GM23248 (cell line): ENCODE results near the gene CD96. TPM values are rescaled to one million over a fixed set of nuclear protein-coding genes. Genes with fewer than 3 reads are reported as not detected.

Source experiments
- DNase-seq: peaks from one replicate; pipeline ENCODE4 v3.0.0-alpha.2; 2015
- H2AFZ ChIP-seq: fragments of 200-600 bp; sonication (generic); 2 replicates; pipeline ENCODE4 v1.6.1; 2016; ENCODE audit warnings: antibody characterized with exemption
- H3F3A ChIP-seq: fragments of 200-600 bp; sonication (generic); 2 replicates; pipeline ENCODE4 v1.6.1; 2016; ENCODE audit warnings: mild to moderate bottlenecking, antibody characterized with exemption, mixed run types; ENCODE audit not compliant: insufficient read depth
- H3K27ac ChIP-seq: fragments of 200-600 bp; sonication (generic); 2 replicates; pipeline ENCODE4 v1.5.1; 2016; ENCODE audit warnings: mild to moderate bottlenecking
- H3K27me3 ChIP-seq: fragments of 200-600 bp; sonication (generic); replicated peaks from 2 replicates; pipeline ENCODE4 v1.6.1; 2016; ENCODE audit warnings: mild to moderate bottlenecking; ENCODE audit not compliant: insufficient read depth
- H3K36me3 ChIP-seq: fragments of 200-600 bp; sonication (generic); 2 replicates; pipeline ENCODE4 v1.6.1; 2016; ENCODE audit warnings: low read depth, mild to moderate bottlenecking
- H3K4me1 ChIP-seq: fragments of 200-600 bp; sonication (generic); 2 replicates; pipeline ENCODE4 v1.6.1; 2016; ENCODE audit warnings: mild to moderate bottlenecking; ENCODE audit not compliant: insufficient read depth
- H3K4me2 ChIP-seq: fragments of 200-600 bp; sonication (generic); one replicate; pipeline ENCODE4 v1.6.1; 2016; ENCODE audit warnings: mild to moderate bottlenecking; ENCODE audit not compliant: unreplicated experiment
- H3K4me3 ChIP-seq: fragments of 200-600 bp; sonication (generic); 2 replicates; pipeline ENCODE4 v1.5.1; 2016; ENCODE audit warnings: mild to moderate bottlenecking
- H3K79me2 ChIP-seq: fragments of 200-600 bp; sonication (generic); 2 replicates; pipeline ENCODE4 v1.6.1; 2016; ENCODE audit warnings: mild to moderate bottlenecking; ENCODE audit not compliant: insufficient read depth
- H3K9ac ChIP-seq: fragments of 200-600 bp; sonication (generic); 2 replicates; pipeline ENCODE4 v1.6.1; 2016; ENCODE audit warnings: mild to moderate bottlenecking
- H3K9me2 ChIP-seq: fragments of 200-600 bp; sonication (generic); 2 replicates; pipeline ENCODE4 v1.6.1; 2016; ENCODE audit warnings: mixed run types, mild to moderate bottlenecking, moderate library complexity; ENCODE audit not compliant: insufficient read depth
- H3K9me3 ChIP-seq: fragments of 200-600 bp; sonication (generic); one replicate; pipeline ENCODE4 v1.6.1; 2017; ENCODE audit warnings: low read depth
- H4K20me1 ChIP-seq: fragments of 200-600 bp; sonication (generic); 2 replicates; pipeline ENCODE4 v1.6.0; 2016; ENCODE audit not compliant: insufficient read depth
- EZH2 ChIP-seq: fragments of 200-600 bp; sonication (generic); IDR thresholded peaks from 2 replicates; pipeline ENCODE4 v1.6.1; 2018; ENCODE audit warnings: antibody characterized with exemption, mild to moderate bottlenecking; ENCODE audit not compliant: insufficient read depth, poor library complexity, severe bottlenecking
- EZH2phosphoT487 ChIP-seq: fragments of 200-600 bp; sonication (generic); IDR thresholded peaks from 2 replicates; pipeline ENCODE4 v1.6.1; 2018; ENCODE audit warnings: antibody characterized with exemption, moderate library complexity, mild to moderate bottlenecking, low read depth; ENCODE audit not compliant: insufficient read depth
- WGBS, 2 experiments: methylation state at CpG; one replicate each; pipeline ENCODE4 v1.1.6; 2015 to 2017; ENCODE audit warnings: low lambda C conversion rate in 2 of 2, low coverage in 1 of 2; ENCODE audit errors: missing lambda C conversion rate in 2 of 2; 5-methylcytosine and 5-hydroxymethylcytosine counted together
- in situ Hi-C: fragments of 300-500 bp; cut with MboI; formaldehyde crosslinking; loops from 2 replicates; pipeline ENCODE4 v1.15.0; 2020
- polyA plus RNA-seq: library from polyadenylated mRNA; unstranded; fragments of >200 nt; fragmentation: Nextera tagmentation; extraction: Ambion mirVana; gene quantifications from 2 replicates; pipeline ENCODE4 v1.2.1, GENCODE V29; 2016
- total RNA-seq: library from RNA; depleted of rRNA; stranded (reverse); fragments of >200 nt; shearing (Covaris generic); gene quantifications from 2 replicates; pipeline ENCODE4 v1.2.3, GENCODE V29; 2014

CD96 gene
- total and polyA plus RNA-seq, 2 experiments from 2014 or later = not detected

GRCh38 chr3:111610612-111611054, 68.6 kb downstream of the CD96 start:
- H3K79me2 ChIP-seq = no peaks in the 10 kb centered on the region
- H3K27ac ChIP-seq = no peak overlapping the region
- 58 to 64% methylated on average over 8 of the region's 8 CpGs for WGBS, 2 experiments
- H4K20me1 ChIP-seq = no peaks in the 10 kb centered on the region
- no peaks in the 10 kb centered on the region for H3K36me3 ChIP-seq
- H3K4me3 ChIP-seq = no peak overlapping the region
- no peak overlapping the region for H2AFZ ChIP-seq
- in situ Hi-C loops = no loop called here
- no peak overlapping the region for H3K9ac ChIP-seq
- H3F3A ChIP-seq = no peaks in the 10 kb centered on the region
- no peaks in the 10 kb centered on the region for H3K9me3 ChIP-seq
- no peaks in the 10 kb centered on the region for H3K9me2 ChIP-seq
- no peak for DNase-seq
- no peak overlapping the region for H3K4me2 ChIP-seq
- TF ChIP-seq EZH2 (no peak), EZH2phosphoT487 (no peak)
- no peaks in the 10 kb centered on the region for H3K27me3 ChIP-seq
- no peaks in the 10 kb centered on the region for H3K4me1 ChIP-seq

GRCh38 chr3:111613294-111613693, 71.3 kb downstream of the CD96 start:
- no peak overlapping the region for H3K9ac ChIP-seq
- H3K4me2 ChIP-seq = no peak overlapping the region
- H3K27me3 ChIP-seq = no peaks in the 10 kb centered on the region
- no peaks in the 10 kb centered on the region for H3K9me2 ChIP-seq
- no peaks in the 10 kb centered on the region for H3K9me3 ChIP-seq
- H3F3A ChIP-seq = no peaks in the 10 kb centered on the region
- no peaks in the 10 kb centered on the region for H3K36me3 ChIP-seq
- DNase-seq = no peak
- H3K27ac ChIP-seq = no peak overlapping the region
- no peak overlapping the region for H3K4me3 ChIP-seq
- in situ Hi-C loops = no loop called here
- no peak overlapping the region for H2AFZ ChIP-seq
- no peaks in the 10 kb centered on the region for H3K79me2 ChIP-seq
- TF ChIP-seq EZH2phosphoT487 (no peak), EZH2 (no peak)
- H4K20me1 ChIP-seq = no peaks in the 10 kb centered on the region
- WGBS, 2 experiments = 25 to 36% methylated on average over 1 of the region's 1 CpG
- H3K4me1 ChIP-seq = no peaks in the 10 kb centered on the region

GRCh38 chr3:111615880-111616279, 73.9 kb downstream of the CD96 start:
- no peak overlapping the region for H2AFZ ChIP-seq
- H3K9ac ChIP-seq = no peak overlapping the region
- in situ Hi-C loops = no loop called here
- TF ChIP-seq EZH2phosphoT487 (no peak), EZH2 (no peak)
- no peaks in the 10 kb centered on the region for H3F3A ChIP-seq
- no peak overlapping the region for H3K27ac ChIP-seq
- H3K4me1 ChIP-seq = no peaks in the 10 kb centered on the region
- WGBS, 2 experiments = 27 to 29% methylated on average over 3 of the region's 3 CpGs
- H3K4me3 ChIP-seq = no peak overlapping the region
- H3K79me2 ChIP-seq = no peaks in the 10 kb centered on the region
- H3K9me2 ChIP-seq = no peaks in the 10 kb centered on the region
- H3K9me3 ChIP-seq = no peaks in the 10 kb centered on the region
- no peak for DNase-seq
- H4K20me1 ChIP-seq = no peaks in the 10 kb centered on the region
- H3K36me3 ChIP-seq = no peaks in the 10 kb centered on the region
- H3K27me3 ChIP-seq = no peaks in the 10 kb centered on the region
- H3K4me2 ChIP-seq = no peak overlapping the region

GRCh38 chr3:111616417-111617105, 74.6 kb downstream of the CD96 start:
- H3K9me3 ChIP-seq = no peaks in the 10 kb centered on the region
- H4K20me1 ChIP-seq = no peaks in the 10 kb centered on the region
- no peaks in the 10 kb centered on the region for H3K9me2 ChIP-seq
- H3K79me2 ChIP-seq = no peaks in the 10 kb centered on the region
- TF ChIP-seq EZH2 (no peak), EZH2phosphoT487 (no peak)
- DNase-seq = peak; percentile 52
- in situ Hi-C loops = no loop called here
- no peaks in the 10 kb centered on the region for H3K4me1 ChIP-seq
- WGBS, 2 experiments = 64 to 80% methylated on average over 5 to 6 of the region's 6 CpGs
- no peak overlapping the region for H3K4me3 ChIP-seq
- H3K27ac ChIP-seq = no peak overlapping the region
- H3K36me3 ChIP-seq = no peaks in the 10 kb centered on the region
- no peak overlapping the region for H3K4me2 ChIP-seq
- H3K9ac ChIP-seq = no peak overlapping the region
- no peak overlapping the region for H2AFZ ChIP-seq
- no peaks in the 10 kb centered on the region for H3F3A ChIP-seq
- no peaks in the 10 kb centered on the region for H3K27me3 ChIP-seq
